Astrocyte (in vitro differentiated cells and primary cell): ENCODE results near the gene RASGRP2. TPM values are rescaled to one million over a fixed set of nuclear protein-coding genes. Genes with fewer than 3 reads are reported as not detected.
A peak's percentile ranks its signal among the peaks of the same experiment; 100 is the strongest.

Source experiments
- DNase-seq: peaks from one replicate; pipeline ENCODE4 v3.0.0-alpha.2; 2010; ENCODE audit warnings: low read depth
- FAIRE-seq: peaks from 2 replicates; lab custom pipeline; 2011; peaks lifted over from hg19 to GRCh38; lab: Jason Lieb, UNC
- H2AFZ ChIP-seq: 2 replicates; pipeline ENCODE4 v1.6.0; 2012; ENCODE audit warnings: low read depth, low read length, inconsistent platforms
- H3K27ac ChIP-seq: 2 replicates; pipeline ENCODE4 v1.5.1; 2011; ENCODE audit warnings: low read depth, low read length, inconsistent platforms
- H3K27me3 ChIP-seq: 2 replicates; pipeline ENCODE4 v1.6.0; 2011; ENCODE audit warnings: low read length, inconsistent platforms; ENCODE audit not compliant: insufficient read depth
- H3K36me3 ChIP-seq: 2 replicates; pipeline ENCODE4 v1.5.1; 2011; ENCODE audit warnings: low read length, inconsistent platforms; ENCODE audit not compliant: insufficient read depth
- H3K4me1 ChIP-seq: 2 replicates; pipeline ENCODE4 v1.5.1; 2011; ENCODE audit warnings: low read length, inconsistent platforms; ENCODE audit not compliant: insufficient read depth
- H3K4me2 ChIP-seq: 2 replicates; pipeline ENCODE4 v1.6.0; 2012; ENCODE audit warnings: low read length, inconsistent platforms
- H3K4me3 ChIP-seq: 2 replicates; pipeline ENCODE4 v1.5.1; 2011; ENCODE audit warnings: low read depth, mild to moderate bottlenecking, low read length, inconsistent platforms; ENCODE audit not compliant: insufficient read depth
- H3K79me2 ChIP-seq: 2 replicates; pipeline ENCODE4 v1.6.0; 2012; ENCODE audit warnings: mild to moderate bottlenecking, low read length, inconsistent platforms; ENCODE audit not compliant: insufficient read depth
- H3K9ac ChIP-seq: 2 replicates; pipeline ENCODE4 v1.6.0; 2012; ENCODE audit warnings: mild to moderate bottlenecking, low read length, inconsistent platforms
- H3K9me3 ChIP-seq: 2 replicates; pipeline ENCODE4 v1.5.1; 2012; ENCODE audit warnings: low read depth, mild to moderate bottlenecking, low read length, inconsistent platforms; ENCODE audit not compliant: insufficient read depth
- H4K20me1 ChIP-seq: 2 replicates; pipeline ENCODE4 v1.6.0; 2012; ENCODE audit warnings: low read length, inconsistent platforms; ENCODE audit not compliant: insufficient read depth
- H3K27ac Mint-ChIP-seq: one replicate; pipeline ENCODE4 v1.8.0; 2021; ENCODE audit warnings: mild to moderate bottlenecking, mixed read lengths; ENCODE audit not compliant: unreplicated experiment
- H3K27me3 Mint-ChIP-seq: one replicate; pipeline ENCODE4 v1.8.0; 2021; ENCODE audit warnings: low read depth, mixed read lengths; ENCODE audit not compliant: unreplicated experiment
- H3K36me3 Mint-ChIP-seq: one replicate; pipeline ENCODE4 v1.8.0; 2021; ENCODE audit warnings: low read depth, mixed read lengths; ENCODE audit not compliant: unreplicated experiment
- H3K4me1 Mint-ChIP-seq: one replicate; pipeline ENCODE4 v1.8.0; 2021; ENCODE audit warnings: low read depth, mixed read lengths; ENCODE audit not compliant: unreplicated experiment
- H3K4me3 Mint-ChIP-seq: one replicate; pipeline ENCODE4 v1.8.0; 2021; ENCODE audit warnings: mild to moderate bottlenecking, moderate library complexity, mixed read lengths; ENCODE audit not compliant: unreplicated experiment
- H3K9me3 Mint-ChIP-seq: one replicate; pipeline ENCODE4 v1.8.0; 2021; ENCODE audit warnings: mild to moderate bottlenecking, mixed read lengths; ENCODE audit not compliant: unreplicated experiment
- CTCF ChIP-seq: IDR thresholded peaks from 2 replicates; pipeline ENCODE4 v1.5.1; 2011; ENCODE audit warnings: low read depth, mild to moderate bottlenecking, inconsistent platforms, low read length, moderate library complexity; ENCODE audit not compliant: insufficient read depth
- EZH2 ChIP-seq: IDR thresholded peaks from 2 replicates; pipeline ENCODE4 v1.6.1; 2012; ENCODE audit warnings: mild to moderate bottlenecking, low read length, inconsistent platforms; ENCODE audit not compliant: insufficient read depth
- total RNA-seq: library from RNA; stranded (reverse); gene quantifications from 2 replicates; pipeline ENCODE4 v1.2.1, GENCODE V29; 2021

RASGRP2 gene
- total RNA-seq, 1 donor from 2014 or later, result 3.9 TPM

GRCh38 chr11:64765851-64766665, 22.1 kb upstream of the RASGRP2 start:
- Histone ChIP-seq H3K4me1 (peaks cover 24% of the 10 kb centered on the region), H3K27me3 (no peaks in the 10 kb centered on the region), H3K27ac (no peak overlapping the region), H3K4me2 (no peak overlapping the region), H3K4me3 (no peak overlapping the region), H3K36me3 (peaks cover 58% of the 10 kb centered on the region), H4K20me1 (peaks cover 87% of the 10 kb centered on the region), H3K9ac (no peak overlapping the region), H2AFZ (no peak overlapping the region), H3K9me3 (no peaks in the 10 kb centered on the region), H3K79me2 (peaks cover 36% of the 10 kb centered on the region)
- no peak overlapping the region for H3K4me3 Mint-ChIP-seq
- H3K27ac Mint-ChIP-seq, result no peak overlapping the region
- H3K27me3 Mint-ChIP-seq, result no peaks in the 10 kb centered on the region
- DNase-seq (no peak), FAIRE-seq (no peak)
- TF ChIP-seq EZH2 (no peak), CTCF (no peak)
- H3K36me3 Mint-ChIP-seq, result peaks cover 13% of the 10 kb centered on the region
- H3K4me1 Mint-ChIP-seq, result peaks cover 26% of the 10 kb centered on the region
- no peaks in the 10 kb centered on the region for H3K9me3 Mint-ChIP-seq

- H3K4me3 ChIP-seq, result no peak overlapping the region
- peaks cover 29% of the 10 kb centered on the region for H3K4me1 Mint-ChIP-seq
- no peak overlapping the region for H3K4me2 ChIP-seq
- no peaks in the 10 kb centered on the region for H3K27me3 ChIP-seq
- H3K27ac ChIP-seq, result no peak overlapping the region
- FAIRE-seq (no peak), DNase-seq (no peak)
- H3K36me3 ChIP-seq, result peaks cover 53% of the 10 kb centered on the region
- no peaks in the 10 kb centered on the region for H3K9me3 Mint-ChIP-seq
- no peaks in the 10 kb centered on the region for H3K27me3 Mint-ChIP-seq
- no peaks in the 10 kb centered on the region for H3K9me3 ChIP-seq
- TF ChIP-seq EZH2, result no peak
- TF ChIP-seq CTCF, result peak; percentile 6
- no peak overlapping the region for H3K27ac Mint-ChIP-seq
- peak overlapping the region; percentile 67 for H3K4me3 Mint-ChIP-seq
- no peak overlapping the region for H3K9ac ChIP-seq
- peaks cover 24% of the 10 kb centered on the region for H3K4me1 ChIP-seq
- peaks cover 15% of the 10 kb centered on the region for H3K36me3 Mint-ChIP-seq
- H4K20me1 ChIP-seq, result peaks cover 87% of the 10 kb centered on the region
- H3K79me2 ChIP-seq, result peaks cover 30% of the 10 kb centered on the region
- H2AFZ ChIP-seq, result no peak overlapping the region
Observed at GRCh38 chr11:64765291-64765850, 21.4 kb upstream of the RASGRP2 start.
